Measurements from ENCODE around the gene TSC22D3. TPM values are rescaled to one million over a fixed set of nuclear protein-coding genes. Genes with fewer than 3 reads are reported as not detected.
A peak's percentile ranks its signal among the peaks of the same experiment; 100 is the strongest.

The TSC22D3 gene
- total RNA-seq, 8 experiments from 2014 or later: 5.8 to 95.5 (median 56.0) TPM

DNA sequence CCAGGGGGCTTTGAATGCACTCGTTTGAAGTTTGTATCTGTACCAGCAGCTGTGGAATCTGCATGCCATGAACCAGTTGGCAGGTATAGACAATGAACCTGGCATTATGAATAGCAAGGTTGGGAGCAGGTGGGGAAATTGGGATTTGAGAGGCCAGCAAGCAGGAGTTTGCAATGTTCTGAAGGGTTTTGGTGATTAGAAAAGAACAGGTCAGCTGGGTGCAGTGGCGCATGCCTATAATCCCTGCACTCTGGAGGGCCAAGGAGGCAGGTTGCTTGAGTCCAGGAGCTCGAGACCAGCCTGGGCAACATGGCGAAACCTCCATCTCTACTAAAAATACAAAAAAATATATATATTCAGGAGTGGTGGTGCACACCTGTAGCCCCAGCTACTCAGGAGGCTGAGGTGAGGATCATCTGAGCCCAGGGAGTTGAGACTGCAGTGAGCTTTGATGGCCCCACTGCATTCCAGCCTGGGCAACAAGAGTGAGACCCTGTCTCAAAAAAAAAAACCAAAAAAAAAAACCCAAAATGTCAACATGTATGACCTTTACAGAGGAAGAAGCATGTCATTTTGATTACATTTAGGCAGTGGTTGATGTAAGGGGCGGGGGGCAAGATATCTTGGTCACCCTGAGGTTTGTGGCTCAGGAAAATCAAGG, 63.9 kb downstream of the TSC22D3 start:
- 21 to 100% (median 67%) methylated on average over 1 to 3 of the region's 5 CpGs; no CpG with 5 or more reads in 5 of the 10 experiments for WGBS, 10 experiments
- in situ Hi-C loops (cut with MboI; ENCODE audit: low pct_unique_long_range_greater_than_20kb in 2 of 9, low sequenced_read_pairs in 9 of 9, unreplicated experiment in 9 of 9): no loop called here
- Histone ChIP-seq H3K27ac (no peak overlapping the region), H3K4me1 (replicated peaks in 1 of 2) (peaks cover 4 to 5% of the 10 kb centered on the region in 2 donors), H3K4me3 (no peak overlapping the region)
- no peak for ATAC-seq (replicated peaks in 6 of 8)

DNA sequence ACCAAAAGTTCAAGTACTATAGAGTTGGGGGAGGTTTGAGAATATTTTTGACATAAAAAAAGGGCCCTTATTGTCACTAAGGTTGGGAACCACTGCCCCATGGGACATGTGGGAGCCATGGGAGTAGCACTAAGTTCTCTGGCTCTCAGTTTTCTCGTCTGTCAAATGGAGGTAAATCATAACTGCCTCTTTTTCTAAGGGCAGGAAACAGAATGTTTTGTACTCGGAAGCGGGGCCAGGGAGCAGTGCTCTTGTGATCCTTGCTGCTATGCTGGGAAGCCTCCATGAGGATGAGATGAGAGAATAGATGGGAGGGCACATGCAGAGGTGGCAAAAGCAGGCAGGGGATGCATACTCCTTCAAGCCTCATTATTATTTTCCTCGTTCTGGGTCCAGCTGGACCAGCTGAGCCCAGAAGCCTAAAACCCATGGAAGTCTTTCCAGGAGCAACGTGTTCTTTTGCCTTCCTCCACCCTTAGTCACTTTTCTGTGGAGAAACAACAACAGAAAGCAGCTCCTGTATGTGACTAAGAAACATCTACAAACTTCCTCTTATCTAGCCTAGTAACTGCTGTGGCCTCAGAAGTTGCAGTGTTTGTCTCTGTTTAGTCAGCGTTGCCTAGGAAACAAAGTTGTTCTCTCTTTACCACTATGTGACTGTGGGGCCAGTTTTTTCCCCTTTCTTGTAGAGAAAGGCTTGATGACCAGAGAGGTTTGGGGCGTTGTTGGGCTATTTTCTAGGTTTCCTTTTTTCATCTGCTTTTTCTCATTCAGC, 64.8 kb downstream of the TSC22D3 start:
- no peak overlapping the region for H3K27ac ChIP-seq
- in situ Hi-C loops (cut with MboI; ENCODE audit: low pct_unique_long_range_greater_than_20kb in 2 of 9, low sequenced_read_pairs in 9 of 9, unreplicated experiment in 9 of 9): no loop called here
- no peak overlapping the region for H3K4me3 ChIP-seq
- H3K4me1 ChIP-seq (replicated peaks in 1 of 2): peaks cover 4 to 5% of the 10 kb centered on the region in 2 donors
- WGBS, 10 experiments: 0 to 24% (median 0%) methylated on average over 2 to 6 of the region's 7 CpGs; no CpG with 5 or more reads in 7 of the 10 experiments
- ATAC-seq (replicated peaks in 6 of 8): peak in 7 of 8 experiments; percentile 39 to 78 (median 57)

DNA sequence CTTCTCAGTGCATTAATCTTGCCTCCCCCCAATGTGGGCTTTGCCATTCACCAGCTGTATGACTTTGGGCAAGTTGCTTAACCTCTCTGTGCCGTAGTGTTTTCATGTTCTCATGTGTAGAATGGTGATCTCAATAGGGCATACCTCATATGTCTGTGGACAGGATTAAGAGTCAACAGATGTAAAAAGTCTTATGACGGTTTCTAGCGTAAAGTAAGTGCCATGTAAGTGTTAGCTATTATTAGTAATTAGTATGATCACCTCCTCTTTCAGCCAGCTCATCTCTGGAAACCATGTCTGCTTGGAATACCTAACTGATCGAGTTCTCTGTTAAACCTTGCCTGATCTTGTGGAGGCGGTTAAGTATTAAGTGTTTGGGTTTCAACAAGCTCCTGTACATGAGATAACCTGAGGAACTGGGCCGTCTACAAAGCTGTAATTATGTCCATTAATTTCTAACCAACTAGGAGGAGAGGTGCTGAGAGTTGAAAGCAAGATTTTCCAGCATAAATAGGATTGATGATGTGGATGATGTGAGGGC, 66.3 kb downstream of the TSC22D3 start:
- Histone ChIP-seq H3K4me1 (replicated peaks in 1 of 2) (peaks cover 0 to 4% of the 10 kb centered on the region in 2 donors), H3K4me3 (no peak overlapping the region), H3K27ac (no peak overlapping the region)
- no peak for ATAC-seq (replicated peaks in 6 of 8)
- WGBS, 10 experiments: 68 to 100% (median 100%) methylated on average over 1 to 5 of the region's 6 CpGs; no CpG with 5 or more reads in 3 of the 10 experiments
- in situ Hi-C loops (cut with MboI; ENCODE audit: low pct_unique_long_range_greater_than_20kb in 2 of 9, low sequenced_read_pairs in 9 of 9, unreplicated experiment in 9 of 9): no loop called here

GRCh38 chrX:107708762-107709161, 66.8 kb downstream of the TSC22D3 start:
- no peak overlapping the region for H3K27ac ChIP-seq
- peaks cover 0 to 4% of the 10 kb centered on the region in 2 donors for H3K4me1 ChIP-seq (replicated peaks in 1 of 2)
- WGBS, 10 experiments: 43 to 100% (median 67%) methylated on average over 1 to 2 of the region's 2 CpGs; no CpG with 5 or more reads in 7 of the 10 experiments
- no peak for ATAC-seq (replicated peaks in 6 of 8)
- H3K4me3 ChIP-seq: no peak overlapping the region
- in situ Hi-C loops (cut with MboI; ENCODE audit: low pct_unique_long_range_greater_than_20kb in 2 of 9, low sequenced_read_pairs in 9 of 9, unreplicated experiment in 9 of 9): no loop called here

GRCh38 chrX:107707866-107708265, 67.7 kb downstream of the TSC22D3 start:
- H3K27ac ChIP-seq: no peak overlapping the region
- 14 to 62% (median 33%) methylated on average over 1 to 5 of the region's 9 CpGs; no CpG with 5 or more reads in 7 of the 10 experiments for WGBS, 10 experiments
- in situ Hi-C loops (cut with MboI; ENCODE audit: low pct_unique_long_range_greater_than_20kb in 2 of 9, low sequenced_read_pairs in 9 of 9, unreplicated experiment in 9 of 9): no loop called here
- no peak overlapping the region for H3K4me3 ChIP-seq
- H3K4me1 ChIP-seq (replicated peaks in 1 of 2): peaks cover 0 to 4% of the 10 kb centered on the region in 2 donors
- ATAC-seq (replicated peaks in 6 of 8): no peak

DNA sequence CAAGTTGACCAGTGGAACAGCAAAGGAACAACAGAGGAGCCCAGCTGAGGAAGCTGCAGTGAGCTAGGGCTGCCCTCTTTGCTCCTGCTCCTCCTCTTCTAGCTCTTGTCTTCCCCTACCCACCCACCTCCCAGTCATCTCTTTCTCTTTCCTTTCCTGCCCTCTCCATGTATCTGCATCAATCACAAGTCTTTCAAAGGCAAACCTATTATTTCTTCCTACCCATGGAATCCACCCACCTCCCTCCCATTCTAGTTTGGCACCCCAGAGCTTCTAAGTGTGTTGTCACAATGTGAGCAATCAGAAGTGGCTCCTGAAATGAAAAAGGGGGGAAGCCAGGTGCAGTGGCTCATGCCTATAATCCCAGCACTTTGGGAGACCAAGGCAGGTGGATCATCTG, 69.3 kb downstream of the TSC22D3 start:
- in situ Hi-C loops (cut with MboI; ENCODE audit: low pct_unique_long_range_greater_than_20kb in 2 of 9, low sequenced_read_pairs in 9 of 9, unreplicated experiment in 9 of 9): no loop called here
- no peak for ATAC-seq (replicated peaks in 6 of 8)
- peaks cover 0 to 4% of the 10 kb centered on the region in 2 donors for H3K4me1 ChIP-seq (replicated peaks in 1 of 2)
- no peak overlapping the region for H3K27ac ChIP-seq
- no peak overlapping the region for H3K4me3 ChIP-seq

- WGBS, 10 experiments: 47 to 94% methylated on average over 2 of the region's 2 CpGs; no CpG with 5 or more reads in 8 of the 10 experiments
- Histone ChIP-seq H3K27ac (no peak overlapping the region), H3K4me1 (replicated peaks in 1 of 2) (no peaks in the 10 kb centered on the region), H3K4me3 (no peak overlapping the region)
- no peak for ATAC-seq (replicated peaks in 6 of 8)
- in situ Hi-C loops (cut with MboI; ENCODE audit: low pct_unique_long_range_greater_than_20kb in 2 of 9, low sequenced_read_pairs in 9 of 9, unreplicated experiment in 9 of 9): no loop called here
Observed at GRCh38 chrX:107704587-107704986, 71.0 kb downstream of the TSC22D3 start.

- Histone ChIP-seq H3K27ac (no peak overlapping the region), H3K4me1 (replicated peaks in 1 of 2) (no peaks in the 10 kb centered on the region), H3K4me3 (no peak overlapping the region)
- in situ Hi-C loops (cut with MboI; ENCODE audit: low pct_unique_long_range_greater_than_20kb in 2 of 9, low sequenced_read_pairs in 9 of 9, unreplicated experiment in 9 of 9): no loop called here
- WGBS, 10 experiments: 50 to 100% (median 76%) methylated on average over 1 to 3 of the region's 4 CpGs; no CpG with 5 or more reads in 6 of the 10 experiments
- ATAC-seq (replicated peaks in 6 of 8): no peak
Observed at GRCh38 chrX:107704181-107704580, 71.4 kb downstream of the TSC22D3 start.

GRCh38 chrX:107701493-107702121, 74.0 kb downstream of the TSC22D3 start:
- H3K4me3 ChIP-seq: no peak overlapping the region
- ATAC-seq (replicated peaks in 6 of 8): peak in 2 of 8 experiments; percentile 9 to 13
- WGBS, 10 experiments: 50% methylated on average over 1 of the region's 1 CpG; no CpG with 5 or more reads in 9 of the 10 experiments
- no peaks in the 10 kb centered on the region for H3K4me1 ChIP-seq (replicated peaks in 1 of 2)
- H3K27ac ChIP-seq: no peak overlapping the region
- in situ Hi-C loops (cut with MboI; ENCODE audit: low pct_unique_long_range_greater_than_20kb in 2 of 9, low sequenced_read_pairs in 9 of 9, unreplicated experiment in 9 of 9): no loop called here

DNA sequence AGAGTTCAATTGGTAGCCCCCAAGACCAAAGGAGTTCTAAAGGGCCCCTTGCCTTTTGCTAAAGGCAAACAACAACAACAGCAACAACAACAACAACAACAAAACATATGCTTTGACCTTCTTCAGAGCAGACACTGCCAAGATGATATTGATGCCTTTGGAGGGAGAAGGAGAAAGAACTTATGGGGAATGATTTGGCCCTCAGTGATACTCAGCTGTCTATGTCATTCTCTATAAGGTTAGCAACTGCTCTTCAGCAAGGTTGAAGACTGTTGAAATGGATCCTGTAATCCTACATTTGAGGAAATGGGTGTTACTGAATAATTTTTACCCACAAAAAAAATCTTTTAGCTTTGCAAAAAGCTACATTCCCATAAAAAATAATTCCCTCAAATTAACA, 74.8 kb downstream of the TSC22D3 start:
- peak in 3 of 8 experiments; percentile 41 to 48 (median 45) for ATAC-seq (replicated peaks in 6 of 8)
- in situ Hi-C loops (cut with MboI; ENCODE audit: low pct_unique_long_range_greater_than_20kb in 2 of 9, low sequenced_read_pairs in 9 of 9, unreplicated experiment in 9 of 9): no loop called here
- no peaks in the 10 kb centered on the region for H3K4me1 ChIP-seq (replicated peaks in 1 of 2)
- H3K27ac ChIP-seq: no peak overlapping the region
- H3K4me3 ChIP-seq: no peak overlapping the region

DNA sequence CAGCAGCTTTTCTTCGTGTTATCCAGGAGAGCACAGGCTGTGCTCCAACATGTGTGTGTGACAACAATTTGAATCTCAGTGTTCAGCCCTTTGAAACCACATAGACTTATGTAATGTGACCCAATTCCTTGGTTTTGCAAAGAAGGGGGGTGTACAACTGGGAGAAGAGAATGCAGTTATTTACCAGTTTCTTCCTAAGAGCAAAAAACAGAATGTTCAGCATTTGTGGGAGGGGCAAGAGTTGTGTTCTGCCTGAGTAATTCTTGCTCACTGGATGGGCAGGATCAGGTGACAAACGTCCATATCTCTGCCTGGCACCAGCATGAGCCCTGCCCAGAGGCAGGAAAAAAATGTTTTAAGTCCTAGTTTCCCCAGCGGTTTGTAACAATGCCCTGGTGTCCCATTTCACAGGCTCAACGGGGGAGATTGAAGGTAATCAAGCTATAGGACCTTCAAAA, 75.2 kb downstream of the TSC22D3 start:
- in situ Hi-C loops (cut with MboI; ENCODE audit: low pct_unique_long_range_greater_than_20kb in 2 of 9, low sequenced_read_pairs in 9 of 9, unreplicated experiment in 9 of 9): no loop called here
- H3K4me3 ChIP-seq: no peak overlapping the region
- WGBS, 10 experiments: 0 to 29% (median 17%) methylated on average over 1 to 4 of the region's 4 CpGs; no CpG with 5 or more reads in 5 of the 10 experiments
- ATAC-seq (replicated peaks in 6 of 8): peak in 6 of 8 experiments; percentile 14 to 93 (median 62)
- no peaks in the 10 kb centered on the region for H3K4me1 ChIP-seq (replicated peaks in 1 of 2)
- no peak overlapping the region for H3K27ac ChIP-seq

DNA sequence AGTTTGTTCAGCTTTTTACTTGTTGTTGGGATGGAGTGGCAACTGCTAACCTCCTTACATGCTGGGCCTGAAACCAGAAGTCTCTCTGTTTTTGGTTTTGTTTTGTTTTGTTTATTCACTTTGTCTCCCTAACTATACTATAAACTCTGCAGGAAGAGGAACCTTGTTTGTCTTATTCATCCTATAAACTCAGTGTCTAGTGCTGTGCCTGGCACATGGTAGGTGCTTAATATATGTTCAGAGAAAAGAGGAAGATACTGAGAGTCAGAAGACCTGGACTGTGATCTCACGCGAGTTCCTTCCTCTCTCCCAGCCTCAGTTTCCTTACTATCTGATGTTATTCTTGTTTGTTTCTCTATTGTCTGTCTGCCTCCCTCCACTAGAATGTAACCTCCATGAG, 76.0 kb downstream of the TSC22D3 start:
- ATAC-seq (replicated peaks in 6 of 8): no peak
- WGBS, 10 experiments: 80 to 90% (median 90%) methylated on average over 1 to 2 of the region's 2 CpGs; no CpG with 5 or more reads in 7 of the 10 experiments
- no peaks in the 10 kb centered on the region for H3K4me1 ChIP-seq (replicated peaks in 1 of 2)
- H3K4me3 ChIP-seq: no peak overlapping the region
- no peak overlapping the region for H3K27ac ChIP-seq
- in situ Hi-C loops (cut with MboI; ENCODE audit: low pct_unique_long_range_greater_than_20kb in 2 of 9, low sequenced_read_pairs in 9 of 9, unreplicated experiment in 9 of 9): no loop called here

DNA sequence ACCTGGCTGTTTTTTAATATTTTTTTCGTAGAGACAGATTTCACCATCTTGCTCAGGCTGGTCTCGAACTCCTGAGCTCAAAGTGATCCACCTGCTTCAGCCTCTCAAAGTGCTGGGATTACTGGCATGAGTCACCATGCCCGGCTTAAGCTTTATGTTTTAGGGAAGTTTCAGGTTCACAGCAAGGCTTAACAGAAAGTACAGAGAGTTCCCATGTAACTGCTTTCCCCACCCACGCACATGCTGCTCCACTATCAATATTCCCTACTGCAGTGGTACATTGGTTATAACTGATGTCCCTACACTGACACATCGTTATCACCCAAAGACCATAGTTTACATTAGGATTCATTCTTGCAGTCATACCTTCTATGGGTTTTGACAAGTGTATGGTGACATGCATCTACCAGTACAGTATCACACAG, 84.6 kb downstream of the TSC22D3 start:
- H3K4me1 ChIP-seq (replicated peaks in 1 of 2): peaks cover 0 to 2% of the 10 kb centered on the region in 2 donors
- no peak overlapping the region for H3K27ac ChIP-seq
- WGBS, 10 experiments: 0 to 100% (median 80%) methylated on average over 1 to 4 of the region's 5 CpGs; no CpG with 5 or more reads in 5 of the 10 experiments
- no peak overlapping the region for H3K4me3 ChIP-seq
- in situ Hi-C loops (cut with MboI; ENCODE audit: low pct_unique_long_range_greater_than_20kb in 2 of 9, low sequenced_read_pairs in 9 of 9, unreplicated experiment in 9 of 9): no loop called here
- no peak for ATAC-seq (replicated peaks in 6 of 8)
